ENCODE measurements around the gene CKAP2L.

The CKAP2L gene

DNA sequence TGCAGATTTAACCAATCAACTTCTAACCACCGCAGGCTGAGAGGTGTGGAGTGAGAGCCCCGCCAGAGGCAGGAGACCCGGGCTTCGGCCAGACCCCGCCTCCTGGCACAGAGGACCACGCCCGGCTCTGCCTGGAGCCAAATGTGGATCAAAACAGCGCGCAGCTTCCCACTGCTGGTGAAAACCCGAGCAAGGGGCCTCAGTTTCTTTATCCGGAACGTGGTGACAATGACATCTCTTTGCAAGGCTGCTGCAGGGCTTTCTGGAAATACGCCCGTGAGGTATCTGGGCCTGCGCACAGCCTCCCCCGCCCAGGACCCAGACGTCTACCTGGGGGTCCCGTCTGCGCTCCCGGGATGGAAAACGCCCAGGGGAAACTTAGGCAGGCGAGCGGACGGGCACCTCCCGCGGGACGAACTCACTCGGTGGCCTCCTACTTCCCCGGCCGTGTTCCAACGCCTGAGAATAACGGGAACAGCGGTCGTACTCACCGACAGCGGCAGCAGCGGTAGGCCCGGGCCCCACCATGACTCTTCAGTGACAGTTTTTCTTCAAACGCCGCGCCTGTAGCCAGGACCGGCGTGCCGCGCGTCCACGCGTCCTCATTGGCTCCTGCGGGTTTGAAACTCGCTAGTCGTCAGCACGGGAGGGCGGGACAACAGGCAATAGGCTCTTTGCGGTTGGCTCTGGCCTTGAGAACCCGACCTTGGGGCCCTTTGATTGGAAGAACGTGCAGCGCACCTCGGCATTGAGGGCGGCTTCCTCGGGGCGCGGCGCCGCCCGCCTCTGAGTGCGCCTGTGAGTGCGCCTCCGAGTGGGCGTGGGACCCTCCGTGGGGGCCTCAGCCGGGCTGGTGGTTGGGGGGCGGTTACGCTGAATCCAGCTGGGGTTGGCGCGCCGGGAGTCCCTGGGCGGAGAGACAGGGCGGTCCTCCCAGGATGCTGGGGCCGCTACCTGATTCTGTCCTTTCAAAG lies at the start of gene CKAP2L:
CKAP2L (minus strand) TSS at position 539 of the 974 bp plus-strand sequence; CDS start at position 528, 11 bp downstream.
- FAIRE-seq = peak; percentile 94

DNA sequence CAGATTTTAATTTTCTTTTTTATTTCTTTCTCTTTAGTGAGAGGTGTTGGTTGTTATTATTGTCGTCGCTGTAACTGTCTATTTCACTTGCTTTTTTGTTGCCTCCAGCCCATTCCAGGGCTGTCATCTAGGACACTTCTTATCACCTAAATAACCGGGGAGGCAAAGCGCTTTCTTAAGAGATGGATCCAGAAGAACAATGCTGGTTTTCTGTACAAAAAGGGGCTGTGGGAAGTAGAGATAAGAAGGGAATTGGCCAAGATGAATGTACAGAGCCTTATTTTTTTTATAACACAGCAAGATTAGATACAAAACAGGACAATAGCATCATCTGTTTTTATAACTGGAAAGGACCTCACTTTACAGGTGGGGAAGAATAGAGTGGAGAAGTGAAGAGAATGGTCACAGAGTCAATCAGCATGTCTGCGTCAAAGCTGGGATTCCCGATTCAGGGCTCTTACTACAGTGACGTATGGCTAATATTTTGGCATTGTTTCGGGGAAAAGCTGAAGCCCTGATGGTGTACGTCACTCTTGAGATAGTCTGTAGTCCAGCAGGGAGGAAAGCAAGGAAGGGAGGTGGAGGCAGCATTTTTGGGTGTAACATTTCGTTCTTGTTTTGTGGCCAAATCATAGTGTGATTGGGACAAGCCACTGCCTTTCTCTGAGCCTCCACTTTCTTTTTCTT lies 49.0 kb upstream of the CKAP2L start:
- no peak for FAIRE-seq

DNA sequence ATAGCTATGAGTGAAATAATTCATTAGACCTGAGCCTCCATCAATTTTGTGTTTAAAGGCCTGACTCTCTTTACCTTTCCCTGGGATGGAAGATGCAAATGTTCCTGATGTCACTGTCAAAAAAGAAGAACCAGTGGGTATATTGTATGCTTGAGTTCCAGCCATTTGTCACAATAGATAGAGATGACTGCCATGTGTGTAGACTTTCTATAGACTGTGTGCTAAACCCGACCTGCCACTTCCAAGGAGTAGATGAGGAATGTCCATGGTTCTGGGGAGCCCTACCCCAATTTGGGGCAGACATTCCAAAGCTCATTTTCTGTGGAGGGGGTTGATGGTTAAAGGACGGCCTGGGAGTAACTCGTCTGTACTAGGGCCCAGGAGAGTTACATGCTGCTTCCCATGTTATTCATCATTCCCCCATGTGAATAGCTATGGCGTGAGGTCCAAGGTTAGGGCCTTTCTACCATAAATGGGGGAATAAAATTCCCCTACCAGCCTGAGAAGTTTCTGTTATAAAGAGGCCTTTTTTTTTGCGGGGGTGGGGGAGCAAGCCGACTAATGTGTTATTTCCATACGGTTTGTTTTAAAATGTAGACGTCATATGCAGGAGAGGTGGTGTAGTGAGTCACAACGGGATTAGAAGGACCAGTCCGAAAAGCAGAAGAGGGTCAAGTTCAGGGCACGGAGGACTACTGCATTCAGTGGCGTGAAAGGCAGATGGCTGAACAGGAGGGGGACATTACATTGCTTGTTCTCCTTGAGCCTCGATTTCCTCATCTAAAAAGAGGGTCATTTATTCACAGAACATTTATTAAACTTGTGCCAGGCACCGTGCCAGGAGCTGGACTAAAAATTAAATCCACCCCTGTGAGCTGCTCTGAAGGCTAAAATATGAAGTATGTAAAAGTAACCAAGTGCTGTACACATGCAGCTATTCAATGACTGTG lies 48.2 kb upstream of the CKAP2L start:
- FAIRE-seq = no peak

DNA sequence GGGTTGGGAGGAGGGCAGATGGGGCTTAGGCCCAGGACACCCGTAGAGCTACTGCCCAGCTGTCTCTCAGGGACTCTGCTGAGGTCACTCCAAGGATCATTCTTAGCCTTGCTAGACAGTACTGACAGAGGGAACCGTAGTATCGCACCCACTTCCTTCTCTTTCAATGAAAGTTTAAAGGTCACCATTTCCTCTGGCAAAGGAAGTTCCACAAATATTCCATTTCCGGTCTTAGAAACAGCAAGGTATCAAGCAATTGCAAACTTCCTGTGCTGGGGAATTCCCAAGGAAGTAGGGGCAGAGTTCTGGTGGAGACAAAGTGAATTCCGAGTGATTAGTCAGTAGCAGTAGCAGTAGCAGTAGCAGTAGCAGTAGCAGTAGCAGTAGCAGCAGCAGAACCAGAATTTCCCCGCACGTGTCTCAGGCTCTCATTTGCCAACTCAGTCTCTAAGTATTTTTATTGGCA lies 47.5 kb upstream of the CKAP2L start:
- no peak for FAIRE-seq

DNA sequence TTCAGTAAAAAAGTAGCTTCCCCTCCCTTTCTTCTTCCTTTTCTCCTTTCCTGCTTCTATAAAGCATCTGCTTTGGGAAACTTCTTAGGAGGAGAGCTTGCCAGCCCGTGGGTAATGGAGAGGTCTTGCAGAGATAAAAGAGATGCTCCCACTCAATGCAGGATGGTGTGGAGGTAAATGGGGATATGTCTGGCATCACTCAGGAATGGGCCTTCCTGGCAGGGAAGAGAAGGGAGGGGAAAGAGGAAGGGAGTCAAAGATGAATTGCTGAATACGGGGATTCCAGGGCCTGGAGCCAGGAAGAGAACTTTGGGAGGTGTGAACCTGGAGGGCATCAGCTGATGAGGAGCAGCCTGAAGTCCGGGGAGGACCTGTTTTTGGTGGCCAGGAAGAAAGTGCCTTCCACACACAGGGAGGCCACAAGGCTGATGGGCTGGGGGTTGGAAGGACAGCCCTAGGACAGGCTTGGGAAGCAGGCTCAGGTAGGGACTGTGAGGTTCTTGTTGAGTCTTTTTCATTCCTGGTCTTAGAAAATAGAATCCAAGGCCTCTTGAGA lies 46.9 kb upstream of the CKAP2L start:
- no peak for FAIRE-seq

DNA sequence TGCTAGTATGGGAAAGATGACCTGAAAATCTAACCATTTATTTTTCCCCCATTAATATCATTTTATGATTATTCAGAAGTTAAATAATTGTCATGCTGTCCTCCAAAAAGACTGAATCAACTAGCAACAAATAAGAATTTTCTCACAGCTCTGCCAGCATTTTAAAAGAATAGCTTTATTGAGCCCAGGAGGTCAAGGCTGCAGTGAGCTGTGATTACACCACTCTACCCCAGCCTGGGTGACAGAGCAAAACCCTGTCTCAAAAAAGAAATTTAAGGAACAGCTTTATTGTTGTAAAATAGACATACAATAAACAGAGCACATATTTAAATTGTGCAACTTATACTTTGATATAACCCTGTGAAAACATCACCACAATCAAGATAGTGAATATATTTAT lies 44.7 kb upstream of the CKAP2L start:
- no peak for FAIRE-seq

DNA sequence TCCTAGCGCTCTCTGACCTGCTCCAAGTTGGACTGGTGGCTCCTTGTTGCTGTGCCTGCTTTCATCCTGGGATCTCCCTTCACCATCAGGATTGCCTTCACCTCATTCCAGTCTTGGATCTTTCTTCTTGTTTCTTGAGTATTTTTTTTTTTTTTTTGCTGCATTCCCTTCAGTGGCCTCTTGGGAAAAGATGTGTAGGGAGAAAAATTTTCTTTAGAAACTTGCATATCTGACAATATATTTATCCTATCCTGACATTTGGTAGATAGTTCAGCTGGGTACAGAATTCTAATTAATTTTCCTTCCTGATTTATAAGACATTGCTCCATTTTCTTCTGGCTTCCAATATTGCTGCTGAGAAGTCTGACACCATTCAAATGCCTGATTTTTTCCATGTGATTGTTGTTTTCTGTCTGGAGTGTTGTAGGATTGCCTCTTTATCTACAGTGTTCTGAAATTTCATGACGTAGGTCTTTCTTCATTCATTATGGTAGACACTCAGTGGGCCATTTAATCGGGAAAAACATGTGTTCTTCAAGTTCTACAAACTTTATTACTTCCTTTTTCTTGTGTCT lies 42.9 kb upstream of the CKAP2L start:
- no peak for FAIRE-seq

- FAIRE-seq = no peak
Observed at GRCh38 chr2:112805542-112805941, 41.1 kb upstream of the CKAP2L start.

GRCh38 chr2:112803691-112804521 lies 39.5 kb upstream of the CKAP2L start:
- no peak for FAIRE-seq

- no peak for FAIRE-seq
Observed at GRCh38 chr2:112800881-112801583, 36.6 kb upstream of the CKAP2L start.

- no peak for FAIRE-seq
Observed at GRCh38 chr2:112798979-112799975, 34.9 kb upstream of the CKAP2L start.

- FAIRE-seq = no peak
Observed at GRCh38 chr2:112796486-112796885, 32.1 kb upstream of the CKAP2L start.

DNA sequence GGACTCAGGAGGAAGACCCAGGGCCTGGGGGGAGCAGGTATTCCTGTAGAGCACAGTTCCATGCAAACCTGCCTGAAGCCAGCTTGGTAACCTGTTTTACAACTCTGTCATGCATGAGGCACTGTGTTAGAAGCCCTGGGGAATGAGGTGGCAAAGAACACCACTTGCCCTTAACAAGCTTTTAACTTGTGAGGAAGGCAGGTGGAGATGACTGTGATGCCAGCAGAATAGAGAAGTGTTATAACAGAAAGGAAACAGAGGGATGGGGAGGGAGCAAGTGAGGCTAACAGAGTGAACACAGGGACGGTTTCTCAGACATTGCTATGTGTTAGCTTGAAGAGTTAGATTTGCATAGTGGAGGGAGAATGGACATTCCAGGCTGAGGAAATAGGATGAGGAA lies 31.4 kb upstream of the CKAP2L start:
- no peak for FAIRE-seq

GRCh38 chr2:112794841-112795240 lies 30.4 kb upstream of the CKAP2L start:
- no peak for FAIRE-seq

GRCh38 chr2:112794131-112794733 lies 29.8 kb upstream of the CKAP2L start:
- no peak for FAIRE-seq

- no peak for FAIRE-seq
Observed at GRCh38 chr2:112793449-112793978, 29.1 kb upstream of the CKAP2L start.

GRCh38 chr2:112792419-112792818 lies 28.0 kb upstream of the CKAP2L start:
- no peak for FAIRE-seq

DNA sequence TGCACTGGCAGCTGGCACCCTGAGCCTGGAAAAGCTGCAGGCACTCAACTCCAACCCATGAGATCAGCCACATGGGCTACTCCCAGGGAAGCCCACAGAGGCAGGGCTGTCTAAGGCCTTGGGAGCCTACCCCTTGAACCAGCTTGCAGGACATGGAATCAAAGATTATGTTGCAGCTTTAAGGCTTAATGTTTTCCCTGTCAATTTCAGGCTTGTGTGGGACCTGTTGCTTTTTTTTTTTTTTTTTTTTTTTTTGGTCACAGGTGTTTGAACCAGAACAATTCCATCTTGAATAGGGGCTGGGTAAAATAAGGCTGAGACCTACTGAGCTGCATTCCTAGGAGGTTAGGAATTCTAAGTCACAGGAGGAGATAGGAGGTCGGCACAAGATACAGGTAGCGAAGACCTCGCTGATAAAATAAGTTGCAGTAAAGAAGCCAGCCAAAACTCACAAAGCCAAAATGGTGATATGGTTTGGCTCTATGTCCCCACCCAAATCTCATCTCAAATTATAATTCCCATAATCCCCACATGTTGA lies 27.4 kb upstream of the CKAP2L start:
- FAIRE-seq = no peak
